Activated naive CD4-positive, alpha-beta T cell treated with anti-CD3 and anti-CD28 coated beads, Interleukin-2, amount 50 U/mL, for 16 hours (primary cell): ENCODE data around the gene GGCX.
"Not testable (repeated sequence)": the region's sequence is repeated elsewhere in the genome, so short reads cannot be mapped to it uniquely, and the experiment has no call there.

Source experiments
- DNase-seq: peaks from one replicate; pipeline ENCODE4 v3.0.0-alpha.2; 2020

Gene GGCX

DNA sequence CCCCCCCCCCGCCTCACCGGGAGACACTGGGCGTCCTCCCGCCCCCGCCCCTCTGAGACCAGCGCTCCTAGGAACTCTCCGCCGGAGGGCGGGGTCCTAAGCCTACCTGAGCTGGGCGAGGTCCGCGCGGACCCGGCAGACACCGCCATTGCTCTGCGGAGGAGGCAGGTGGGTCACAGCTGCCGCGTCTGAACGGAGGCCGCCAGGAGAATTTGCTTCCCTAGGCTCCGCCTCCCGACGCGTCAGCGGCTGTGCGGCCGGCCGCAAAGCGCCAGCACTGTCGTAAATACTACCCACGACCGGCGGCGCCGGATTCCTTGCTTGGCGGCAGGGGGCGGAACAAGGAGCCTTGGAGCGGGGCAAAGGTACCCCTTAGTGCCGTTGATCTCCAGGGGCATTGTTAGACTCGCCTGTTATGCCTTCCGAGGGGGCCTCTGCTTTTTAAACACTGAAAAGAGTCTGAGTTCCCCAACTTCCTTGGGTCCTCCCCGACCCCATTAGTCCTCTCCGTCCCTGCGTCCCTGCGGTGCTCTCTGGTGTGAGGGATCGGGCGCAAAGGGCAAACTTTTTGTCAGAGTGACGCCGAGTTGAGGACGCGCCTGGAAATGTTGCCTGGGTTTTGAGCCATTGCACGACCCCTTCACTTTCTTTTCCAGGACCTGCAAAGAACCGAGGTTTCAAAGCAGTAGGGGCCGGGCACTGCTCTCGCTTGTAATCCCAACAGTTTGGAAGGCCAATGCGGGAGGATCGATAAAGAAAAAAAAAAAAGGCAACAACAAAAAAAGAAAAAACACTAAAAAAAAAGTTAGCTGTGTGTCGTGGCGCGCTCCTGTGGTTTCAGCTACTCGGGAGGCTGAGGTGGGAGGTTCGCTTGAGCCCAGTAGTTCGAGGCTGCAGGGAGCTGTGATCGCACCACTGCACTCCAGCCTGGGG, at the start of gene GGCX:
TSS of gene GGCX (minus strand) at position 214 of the 933 bp plus-strand sequence. CDS start at position 149, 65 bp downstream.
- DNase-seq: peak; percentile 95

- no peak for DNase-seq
Observed at GRCh38 chr2:85607268-85608215, 46.2 kb upstream of the GGCX start.

DNA sequence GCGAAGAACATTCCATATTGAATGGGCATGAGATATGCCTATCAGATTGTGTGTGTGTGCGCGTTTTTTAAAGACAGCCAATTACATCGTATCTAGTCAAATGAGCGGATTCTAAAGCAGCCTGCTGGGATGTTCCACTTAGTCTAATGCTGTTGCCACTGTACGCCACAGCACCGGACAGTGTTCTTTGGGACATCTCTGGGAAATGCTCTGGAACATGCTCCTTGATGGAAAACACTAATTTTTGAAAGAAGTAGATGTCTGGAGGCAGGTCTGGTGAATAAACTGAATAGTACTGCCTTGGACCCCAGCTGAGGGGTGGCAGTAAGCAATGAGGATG, 44.8 kb upstream of the GGCX start:
- DNase-seq: no peak

- no peak for DNase-seq
Observed at GRCh38 chr2:85605406-85606115, 44.3 kb upstream of the GGCX start.

- no peak for DNase-seq
Observed at GRCh38 chr2:85604568-85605339, 43.5 kb upstream of the GGCX start.

DNA sequence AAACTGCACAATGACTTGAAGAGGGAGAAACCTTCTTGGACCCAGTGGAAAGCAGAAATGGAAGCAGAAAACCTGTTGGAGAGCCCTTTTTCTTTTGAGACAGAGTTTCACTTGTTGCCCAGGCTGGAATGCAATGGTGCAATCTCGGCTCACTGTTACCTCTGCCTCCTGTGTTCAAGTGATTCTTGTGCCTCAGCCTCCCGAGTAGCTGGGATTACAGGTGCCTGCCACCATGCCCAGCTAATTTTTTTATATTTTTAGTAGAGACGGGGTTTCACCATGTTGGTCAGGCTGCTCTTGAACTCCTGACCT, 42.8 kb upstream of the GGCX start:
- DNase-seq: not testable (repeated sequence)

- peak; percentile 88 for DNase-seq
Observed at GRCh38 chr2:85602476-85603234, 41.4 kb upstream of the GGCX start, which contains the start of gene TMEM150A. TMEM150A (minus strand) TSS chr2:85602698; CDS start chr2:85601948, 750 bp downstream.

- no peak for DNase-seq
Observed at GRCh38 chr2:85601771-85602475, 40.6 kb upstream of the GGCX start.

- DNase-seq: no peak
Observed at GRCh38 chr2:85600951-85601770, 39.9 kb upstream of the GGCX start.

- no peak for DNase-seq
Observed at GRCh38 chr2:85600235-85600575, 38.9 kb upstream of the GGCX start.

DNA sequence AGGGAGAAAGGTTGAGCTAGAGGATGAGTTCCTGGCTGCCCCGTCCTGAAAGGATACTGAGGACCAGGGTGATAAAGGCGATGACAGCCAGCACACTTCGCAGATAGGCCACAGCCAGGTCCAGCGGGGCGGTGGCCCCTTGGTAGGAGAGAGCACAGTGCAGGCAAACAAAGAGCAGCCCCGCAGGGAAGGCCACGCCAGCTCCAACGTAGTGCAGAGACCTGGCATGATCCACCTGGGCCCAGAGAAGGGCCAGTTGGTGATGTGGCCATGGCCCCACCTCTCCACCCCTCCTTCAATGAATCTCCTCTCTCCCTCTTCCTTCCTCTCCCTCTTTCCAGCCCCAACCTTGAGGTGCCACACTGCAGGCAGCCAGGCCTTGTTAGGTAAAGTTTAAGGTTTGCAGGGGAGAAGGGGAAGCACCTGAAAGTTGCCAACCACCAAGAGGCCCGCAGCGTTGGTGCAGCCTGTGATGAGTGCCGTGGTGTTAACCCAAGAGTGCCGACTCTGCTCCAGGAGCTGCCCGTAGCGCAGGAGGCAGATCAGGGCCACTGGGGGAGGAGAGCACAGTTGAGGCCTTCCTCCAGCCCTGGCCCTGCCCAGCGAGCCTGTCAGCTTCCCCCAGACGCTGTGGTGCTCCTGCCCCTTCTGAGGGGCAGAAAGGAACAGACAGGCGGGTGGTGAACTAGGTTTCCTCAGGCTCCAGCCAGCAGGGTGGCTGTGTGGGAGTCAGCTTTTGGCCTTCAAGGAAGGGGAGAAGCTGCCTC, 38.4 kb upstream of the GGCX start:
- no peak for DNase-seq

GRCh38 chr2:85598594-85599340, 37.5 kb upstream of the GGCX start:
- no peak for DNase-seq

DNA sequence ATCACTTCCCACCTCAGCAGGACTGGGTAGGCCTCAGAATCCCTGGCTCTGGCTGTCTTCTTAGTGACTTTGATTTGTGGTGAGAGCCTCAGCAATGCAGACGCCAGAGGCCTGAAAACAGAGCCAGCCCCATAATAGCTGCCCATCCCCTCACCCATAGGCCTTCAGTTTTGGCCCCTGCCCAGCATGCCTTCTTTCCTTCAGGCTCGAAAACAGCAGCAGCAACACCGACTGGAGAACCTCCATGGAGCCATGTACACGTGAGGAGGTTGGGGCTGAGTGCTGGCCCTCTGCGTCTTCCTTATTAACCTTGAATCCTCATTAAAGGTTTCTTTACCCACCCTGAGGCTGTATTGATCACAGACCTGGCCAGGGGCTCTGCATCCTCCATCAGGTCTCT, 35.9 kb upstream of the GGCX start:
- no peak for DNase-seq

GRCh38 chr2:85596486-85597143, 35.3 kb upstream of the GGCX start:
- DNase-seq: no peak

- peak; percentile 42 for DNase-seq
Observed at GRCh38 chr2:85596026-85596333, 34.7 kb upstream of the GGCX start.

DNA sequence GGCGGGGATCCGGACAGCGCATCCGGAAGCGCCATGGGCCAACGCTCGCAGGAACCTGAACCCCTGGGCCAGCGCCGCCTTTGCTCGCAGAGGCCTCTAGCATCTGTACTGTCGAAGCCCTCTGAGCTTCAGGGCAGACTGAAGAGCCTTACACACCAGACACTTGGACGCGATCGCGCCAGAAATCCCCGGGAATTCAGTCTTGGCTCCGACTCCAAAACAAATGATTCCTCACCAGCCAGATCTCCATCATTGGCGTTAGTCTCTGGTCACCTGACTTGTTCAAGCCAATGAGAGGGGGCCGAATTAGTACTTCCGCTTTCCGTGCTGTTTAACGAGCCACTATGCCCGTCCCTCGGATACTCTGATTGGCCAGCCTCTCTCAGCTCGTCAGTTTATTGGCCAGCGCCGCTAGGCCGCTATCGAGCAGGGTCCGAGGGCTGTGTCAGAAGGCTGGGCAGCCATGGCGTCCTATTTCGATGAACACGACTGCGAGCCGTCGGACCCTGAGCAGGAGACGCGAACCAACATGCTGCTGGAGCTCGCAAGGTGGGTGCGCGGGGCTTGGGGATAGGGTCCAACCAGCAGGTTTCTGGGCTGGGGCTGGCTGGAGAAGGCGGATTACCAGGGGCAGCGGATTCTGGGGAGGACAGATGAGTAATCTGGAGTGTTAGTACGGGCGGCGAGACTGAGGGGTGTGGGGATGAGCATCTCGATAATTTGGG, 34.2 kb upstream of the GGCX start, which contains the start of gene RNF181:
TSS of gene RNF181 (plus strand) at position 445 of the 725 bp plus-strand sequence. CDS start at position 464, 19 bp downstream.
- peak; percentile 88 for DNase-seq

GRCh38 chr2:85594715-85595300, 33.5 kb upstream of the GGCX start:
- no peak for DNase-seq
